ENCODE measurements around the gene ITGB7.

ITGB7 gene

DNA sequence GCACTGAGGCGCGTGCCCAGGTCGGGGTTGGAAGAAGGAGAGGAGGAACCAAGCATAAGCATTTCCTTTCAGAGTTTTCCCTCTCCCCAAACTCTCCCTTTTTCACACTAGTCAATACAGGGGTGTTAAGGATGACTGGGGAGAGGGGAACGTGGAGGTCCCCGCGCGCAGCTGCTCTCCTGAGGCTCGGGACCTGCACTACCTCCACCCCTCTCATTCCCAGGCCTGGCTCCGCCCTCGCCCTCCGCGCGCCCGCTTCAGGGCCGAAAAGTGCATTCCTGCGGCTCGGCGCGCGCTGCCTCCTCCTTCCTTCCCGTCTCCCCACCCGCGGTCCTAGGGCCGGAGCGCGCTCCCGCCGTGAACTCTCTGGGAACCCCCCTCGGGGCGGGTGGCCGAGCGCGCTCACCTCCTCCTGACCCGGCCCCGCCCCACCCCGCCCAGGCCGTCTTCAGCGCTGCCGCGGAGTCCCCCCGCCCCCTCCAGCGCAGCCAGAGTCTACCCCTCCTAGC, 13.7 kb upstream of the ITGB7 start:
- TF ChIP-seq TCF12 (IDR thresholded peaks at IDR 0.05; ENCODE audit: low read depth): no peak; the same call in 1 of the 2 replicates
- TF ChIP-seq CEBPB (IDR thresholded peaks at IDR 0.05): no peak
- peak; percentile 85 for TF ChIP-seq TEAD4 (IDR thresholded peaks at IDR 0.05)
- TF ChIP-seq, protein P1, sequence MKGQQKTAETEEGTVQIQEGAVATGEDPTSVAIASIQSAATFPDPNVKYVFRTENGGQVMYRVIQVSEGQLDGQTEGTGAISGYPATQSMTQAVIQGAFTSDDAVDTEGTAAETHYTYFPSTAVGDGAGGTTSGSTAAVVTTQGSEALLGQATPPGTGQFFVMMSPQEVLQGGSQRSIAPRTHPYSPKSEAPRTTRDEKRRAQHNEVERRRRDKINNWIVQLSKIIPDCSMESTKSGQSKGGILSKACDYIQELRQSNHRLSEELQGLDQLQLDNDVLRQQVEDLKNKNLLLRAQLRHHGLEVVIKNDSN (IDR thresholded peaks at IDR 0.05): no peak
- TF ChIP-seq FOXM1 (IDR thresholded peaks at IDR 0.05; ENCODE audit: borderline replicate concordance, low read depth): no peak
- no peak for TF ChIP-seq CREB1 (IDR thresholded peaks at IDR 0.05; ENCODE audit: low read depth)
- TF ChIP-seq REST (IDR thresholded peaks at IDR 0.05; ENCODE audit: low read depth): no peak
- TF ChIP-seq YY1 (IDR thresholded peaks at IDR 0.05; ENCODE audit: low read depth): no peak
- TF ChIP-seq ZBTB7A (IDR thresholded peaks at IDR 0.05; ENCODE audit: low read depth): no peak
- TF ChIP-seq RAD21 (IDR thresholded peaks at IDR 0.05; ENCODE audit: low read depth): no peak; the same call in 1 of the 2 replicates
- no peak; the same call in none of the 2 replicates for TF ChIP-seq TAF1 (IDR thresholded peaks at IDR 0.05; ENCODE audit: low read depth)
- no peak for TF ChIP-seq NFIC (IDR thresholded peaks at IDR 0.05)
- TF ChIP-seq EGR1 (IDR thresholded peaks at IDR 0.05): no peak; the same call in 1 of the 2 replicates
- peak; percentile 35; the same call in 1 of the 2 replicates for TF ChIP-seq EP300 (IDR thresholded peaks at IDR 0.05; ENCODE audit: borderline replicate concordance)
- TF ChIP-seq, protein P2, sequence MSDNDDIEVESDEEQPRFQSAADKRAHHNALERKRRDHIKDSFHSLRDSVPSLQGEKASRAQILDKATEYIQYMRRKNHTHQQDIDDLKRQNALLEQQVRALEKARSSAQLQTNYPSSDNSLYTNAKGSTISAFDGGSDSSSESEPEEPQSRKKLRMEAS (IDR thresholded peaks at IDR 0.05): no peak; the same call in 1 of the 2 replicates

- TF ChIP-seq, protein P2 (IDR thresholded peaks at IDR 0.05): peak; percentile 39; the same call in 1 of the 2 replicates
- TF ChIP-seq CEBPB (IDR thresholded peaks at IDR 0.05) (no peak), RAD21 (IDR thresholded peaks at IDR 0.05; ENCODE audit: low read depth) (no peak), REST (IDR thresholded peaks at IDR 0.05; ENCODE audit: low read depth) (no peak), TAF1 (IDR thresholded peaks at IDR 0.05; ENCODE audit: low read depth) (0 out of 2 replicates have a peak, but pooled peaks have one; percentile 18), EGR1 (IDR thresholded peaks at IDR 0.05) (no peak), TEAD4 (IDR thresholded peaks at IDR 0.05) (no peak; the same call in 1 of the 2 replicates), ZBTB7A (IDR thresholded peaks at IDR 0.05; ENCODE audit: low read depth) (no peak), NFIC (IDR thresholded peaks at IDR 0.05) (no peak)
- TF ChIP-seq, protein P1 (IDR thresholded peaks at IDR 0.05): peak; percentile 31; the same call in 1 of the 2 replicates
These were observed 13.1 kb upstream of the ITGB7 start for GRCh38 chr12:53219956-53220693.

- TF ChIP-seq ZBTB7A (IDR thresholded peaks at IDR 0.05; ENCODE audit: low read depth) (no peak), REST (IDR thresholded peaks at IDR 0.05; ENCODE audit: low read depth) (no peak), RAD21 (IDR thresholded peaks at IDR 0.05; ENCODE audit: low read depth) (no peak), FOXM1 (IDR thresholded peaks at IDR 0.05; ENCODE audit: borderline replicate concordance, low read depth) (no peak), TCF12 (IDR thresholded peaks at IDR 0.05; ENCODE audit: low read depth) (no peak), TEAD4 (IDR thresholded peaks at IDR 0.05) (no peak), CEBPB (IDR thresholded peaks at IDR 0.05) (no peak), YY1 (IDR thresholded peaks at IDR 0.05; ENCODE audit: low read depth) (no peak), NFIC (IDR thresholded peaks at IDR 0.05) (no peak), TAF1 (IDR thresholded peaks at IDR 0.05; ENCODE audit: low read depth) (no peak)
- TF ChIP-seq, protein P2 (IDR thresholded peaks at IDR 0.05): no peak
These were observed 12.4 kb upstream of the ITGB7 start for GRCh38 chr12:53219292-53219955.
